ENCODE results near the gene CENPL. TPM values are rescaled to one million over a fixed set of nuclear protein-coding genes. Genes with fewer than 3 reads are reported as not detected.
"Not testable (repeated sequence)": the region's sequence is repeated elsewhere in the genome, so short reads cannot be mapped to it uniquely, and the experiment has no call there.

The CENPL gene
- total and polyA plus RNA-seq, 8 donors, result 0.73 to 2.0 (median 1.2) TPM

DNA sequence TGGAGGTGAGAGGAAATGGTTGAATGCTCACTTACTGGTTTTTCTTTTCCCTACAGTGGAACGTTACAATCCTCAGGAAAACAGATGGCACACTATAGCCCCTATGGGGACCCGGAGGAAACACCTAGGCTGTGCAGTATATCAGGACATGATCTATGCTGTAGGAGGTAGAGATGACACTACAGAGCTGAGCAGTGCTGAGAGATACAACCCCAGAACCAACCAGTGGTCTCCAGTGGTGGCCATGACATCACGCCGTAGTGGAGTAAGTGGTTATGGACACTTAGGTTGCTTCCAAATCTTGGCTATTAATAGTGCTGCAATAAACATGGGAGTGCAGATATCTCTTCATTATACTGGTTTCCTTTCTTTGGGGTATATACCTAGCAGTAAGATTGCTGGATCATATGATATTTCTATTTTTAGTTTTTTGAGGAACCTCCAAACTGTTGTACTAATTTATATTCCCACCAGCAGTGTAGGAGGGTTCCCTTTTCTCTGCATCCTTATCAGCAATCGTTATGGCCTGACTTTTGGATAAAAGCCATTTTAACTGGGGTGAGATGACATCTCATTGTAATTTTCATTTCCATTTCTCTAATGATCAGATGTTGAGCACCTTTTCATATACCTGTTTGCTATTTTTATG lies 49.0 kb downstream of the CENPL start:
- Histone ChIP-seq H3K36me3 (peaks cover 0 to 31% (median 0%) of the 10 kb centered on the region in 3 donors), H3K27ac (no peak overlapping the region), H3K4me1 (no peaks in the 10 kb centered on the region), H3K9me3 (no peaks in the 10 kb centered on the region), H3K4me3 (no peak overlapping the region), H3K27me3 (no peaks in the 10 kb centered on the region)
- no peak for TF ChIP-seq CTCF (IDR thresholded peaks at IDR 0.05)
- ATAC-seq, result no peak
- no peak for FAIRE-seq
- 84 to 85% methylated on average over 5 of the region's 5 CpGs for WGBS, 2 donors
- intact Hi-C loops (cut with DNase I), result no loop called here
- no peak for DNase-seq

DNA sequence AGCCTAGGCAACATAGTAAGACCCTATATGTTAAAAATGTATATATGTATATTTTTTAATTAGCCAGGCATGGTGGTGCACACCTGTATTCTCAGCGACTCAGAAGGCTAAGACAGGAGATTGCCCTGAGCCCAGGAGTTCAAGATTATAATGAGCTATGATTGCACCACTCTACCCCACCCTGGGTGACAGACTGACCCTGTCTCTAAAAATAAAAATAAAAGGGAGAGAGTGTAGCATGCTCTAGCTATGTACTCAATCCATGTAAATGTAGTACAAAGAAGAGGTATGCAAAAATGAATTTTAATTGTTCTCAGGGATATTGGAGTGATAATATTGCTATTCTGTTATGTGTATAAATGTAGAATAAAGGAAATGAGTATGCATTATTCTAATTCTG lies 53.1 kb downstream of the CENPL start:
- ATAC-seq, result no peak
- no peak for DNase-seq
- no peak overlapping the region for H3K4me3 ChIP-seq
- H3K27me3 ChIP-seq, result no peaks in the 10 kb centered on the region
- FAIRE-seq, result no peak
- intact Hi-C loops (cut with DNase I), result no loop called here
- H3K27ac ChIP-seq, result no peak overlapping the region
- H3K36me3 ChIP-seq, result peaks cover 0 to 31% (median 0%) of the 10 kb centered on the region in 3 donors
- no peaks in the 10 kb centered on the region for H3K9me3 ChIP-seq
- TF ChIP-seq CTCF (IDR thresholded peaks at IDR 0.05), result no peak
- 90 to 98% methylated on average over 1 of the region's 1 CpG for WGBS, 2 donors
- H3K4me1 ChIP-seq, result no peaks in the 10 kb centered on the region

- H3K27ac ChIP-seq; H3K27me3 ChIP-seq; H3K9me3 ChIP-seq; DNase-seq; ATAC-seq; H3K4me3 ChIP-seq; H3K4me1 ChIP-seq; intact Hi-C loops (cut with DNase I); FAIRE-seq: not testable (repeated sequence)
- WGBS, 2 donors, result 95 to 97% methylated on average over 9 of the region's 9 CpGs
- peaks cover 0 to 22% (median 0%) of the 10 kb centered on the region in 3 donors for H3K36me3 ChIP-seq
Measured at GRCh38 chr1:173770330-173770729, 54.4 kb downstream of the CENPL start.

DNA sequence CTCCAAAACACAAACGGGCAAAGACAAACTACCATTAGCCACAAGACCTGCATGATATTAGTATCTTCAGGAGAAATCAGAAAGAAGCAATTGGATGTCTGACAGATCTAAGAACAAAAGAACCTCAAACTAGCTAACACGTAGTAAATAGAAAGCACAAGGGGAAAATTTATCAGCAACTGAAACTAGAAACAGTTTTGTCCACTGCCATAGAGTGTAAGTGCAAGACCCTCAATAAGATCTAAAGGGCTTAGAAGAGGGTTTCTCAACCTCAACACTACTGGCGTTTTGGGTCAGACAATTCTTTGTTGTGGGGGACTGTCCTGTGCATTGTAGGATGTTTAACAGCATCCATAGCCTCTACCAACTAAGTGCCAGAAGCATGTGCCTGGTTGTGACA lies 55.9 kb downstream of the CENPL start:
- Histone ChIP-seq H3K4me3 (no peak overlapping the region), H3K36me3 (peaks cover 0 to 7% (median 0%) of the 10 kb centered on the region in 3 donors), H3K4me1 (no peaks in the 10 kb centered on the region), H3K9me3 (no peaks in the 10 kb centered on the region), H3K27me3 (no peaks in the 10 kb centered on the region), H3K27ac (no peak overlapping the region)
- FAIRE-seq, result no peak
- TF ChIP-seq CTCF (IDR thresholded peaks at IDR 0.05), result no peak
- WGBS, 2 donors, result 92 to 93% methylated on average over 3 of the region's 3 CpGs
- intact Hi-C loops (cut with DNase I), result no loop called here
- ATAC-seq, result no peak
- no peak for DNase-seq

- Histone ChIP-seq H3K27ac (no peak overlapping the region), H3K4me3 (no peak overlapping the region), H3K36me3 (peaks cover 0 to 4% (median 0%) of the 10 kb centered on the region in 3 donors), H3K27me3 (no peaks in the 10 kb centered on the region), H3K4me1 (no peaks in the 10 kb centered on the region), H3K9me3 (no peaks in the 10 kb centered on the region)
- WGBS, 2 donors, result 69 to 71% methylated on average over 2 of the region's 2 CpGs
- ATAC-seq, result no peak
- DNase-seq, result no peak
- no peak for FAIRE-seq
- intact Hi-C loops (cut with DNase I), result no loop called here
- no peak for TF ChIP-seq CTCF (IDR thresholded peaks at IDR 0.05)
Measured at GRCh38 chr1:173768206-173768605, 56.5 kb downstream of the CENPL start.

GRCh38 chr1:173764331-173764730 lies 60.4 kb downstream of the CENPL start:
- DNase-seq; H3K27ac ChIP-seq; H3K27me3 ChIP-seq; intact Hi-C loops (cut with DNase I); H3K4me3 ChIP-seq; H3K9me3 ChIP-seq; H3K36me3 ChIP-seq; H3K4me1 ChIP-seq; FAIRE-seq; ATAC-seq: not testable (repeated sequence)
- 94 to 98% methylated on average over 6 of the region's 6 CpGs for WGBS, 2 donors

All from pancreas (tissue), 10 donors.